Measurements from ENCODE around the gene IDH1.
"Not testable (repeated sequence)": the region's sequence is repeated elsewhere in the genome, so short reads cannot be mapped to it uniquely, and the experiment has no call there.

Gene IDH1

DNA sequence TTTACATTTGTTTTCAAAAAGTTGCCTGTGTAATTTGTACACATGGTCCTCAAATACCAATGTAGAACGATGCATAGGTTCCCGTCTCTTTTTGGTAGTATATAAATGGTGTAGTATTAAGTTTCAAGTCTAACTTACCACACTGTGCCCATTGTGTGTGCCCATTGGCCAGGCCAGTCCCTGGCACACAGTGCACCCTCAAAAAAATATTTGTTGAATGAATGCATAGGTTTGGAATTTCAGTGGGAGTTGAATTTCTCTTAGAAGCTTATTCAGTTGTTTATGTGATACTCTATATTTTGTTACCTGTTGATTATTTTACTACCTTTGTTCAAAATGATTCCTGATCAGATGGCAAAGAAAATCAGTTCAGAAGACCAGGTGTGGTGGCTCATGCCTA is 30.1 kb downstream of the IDH1 start:
- Histone ChIP-seq H3K36me3 (ENCODE audit: control insufficient read depth, insufficient read depth, low read length) (no peaks in the 10 kb centered on the region), H3K27me3 (replicated peaks; ENCODE audit: control insufficient read depth, insufficient read depth, low read length) (no peaks in the 10 kb centered on the region), H3K4me3 (replicated peaks; ENCODE audit: low read depth, low read length) (no peak overlapping the region)
- TF ChIP-seq, protein P1, sequence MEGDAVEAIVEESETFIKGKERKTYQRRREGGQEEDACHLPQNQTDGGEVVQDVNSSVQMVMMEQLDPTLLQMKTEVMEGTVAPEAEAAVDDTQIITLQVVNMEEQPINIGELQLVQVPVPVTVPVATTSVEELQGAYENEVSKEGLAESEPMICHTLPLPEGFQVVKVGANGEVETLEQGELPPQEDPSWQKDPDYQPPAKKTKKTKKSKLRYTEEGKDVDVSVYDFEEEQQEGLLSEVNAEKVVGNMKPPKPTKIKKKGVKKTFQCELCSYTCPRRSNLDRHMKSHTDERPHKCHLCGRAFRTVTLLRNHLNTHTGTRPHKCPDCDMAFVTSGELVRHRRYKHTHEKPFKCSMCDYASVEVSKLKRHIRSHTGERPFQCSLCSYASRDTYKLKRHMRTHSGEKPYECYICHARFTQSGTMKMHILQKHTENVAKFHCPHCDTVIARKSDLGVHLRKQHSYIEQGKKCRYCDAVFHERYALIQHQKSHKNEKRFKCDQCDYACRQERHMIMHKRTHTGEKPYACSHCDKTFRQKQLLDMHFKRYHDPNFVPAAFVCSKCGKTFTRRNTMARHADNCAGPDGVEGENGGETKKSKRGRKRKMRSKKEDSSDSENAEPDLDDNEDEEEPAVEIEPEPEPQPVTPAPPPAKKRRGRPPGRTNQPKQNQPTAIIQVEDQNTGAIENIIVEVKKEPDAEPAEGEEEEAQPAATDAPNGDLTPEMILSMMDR (IDR thresholded peaks at IDR 0.05; ENCODE audit: insufficient read depth, low read length, poor library complexity, severe bottlenecking): no peak
- DNase-seq (ENCODE audit: extremely low read depth, insufficient read length): no peak

DNA sequence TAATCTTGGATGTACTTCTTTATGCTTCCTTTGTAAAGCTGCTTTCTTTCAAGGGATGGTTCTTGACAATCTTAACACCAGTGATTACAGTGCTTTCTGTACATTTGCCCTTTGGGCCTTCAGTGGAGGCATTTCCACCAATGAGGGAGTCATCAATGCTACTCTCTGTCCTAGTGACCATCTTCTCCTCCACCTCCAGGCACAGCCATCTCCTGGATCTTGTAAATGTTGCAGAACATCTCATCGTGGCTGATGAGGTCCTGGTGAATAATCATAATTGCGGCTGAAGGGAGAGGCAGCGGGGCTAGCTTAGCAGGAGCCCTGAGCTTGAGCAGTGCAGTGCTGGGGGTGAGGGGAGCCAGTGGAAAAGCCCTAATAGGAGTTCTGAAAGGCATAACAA is 32.5 kb downstream of the IDH1 start:
- H3K4me3 ChIP-seq (replicated peaks; ENCODE audit: low read depth, low read length): no peak overlapping the region
- no peaks in the 10 kb centered on the region for H3K27me3 ChIP-seq (replicated peaks; ENCODE audit: control insufficient read depth, insufficient read depth, low read length)
- no peaks in the 10 kb centered on the region for H3K36me3 ChIP-seq (ENCODE audit: control insufficient read depth, insufficient read depth, low read length)
- TF ChIP-seq, protein P1 (IDR thresholded peaks at IDR 0.05; ENCODE audit: insufficient read depth, low read length, poor library complexity, severe bottlenecking): no peak
- DNase-seq (ENCODE audit: extremely low read depth, insufficient read length): no peak

DNA sequence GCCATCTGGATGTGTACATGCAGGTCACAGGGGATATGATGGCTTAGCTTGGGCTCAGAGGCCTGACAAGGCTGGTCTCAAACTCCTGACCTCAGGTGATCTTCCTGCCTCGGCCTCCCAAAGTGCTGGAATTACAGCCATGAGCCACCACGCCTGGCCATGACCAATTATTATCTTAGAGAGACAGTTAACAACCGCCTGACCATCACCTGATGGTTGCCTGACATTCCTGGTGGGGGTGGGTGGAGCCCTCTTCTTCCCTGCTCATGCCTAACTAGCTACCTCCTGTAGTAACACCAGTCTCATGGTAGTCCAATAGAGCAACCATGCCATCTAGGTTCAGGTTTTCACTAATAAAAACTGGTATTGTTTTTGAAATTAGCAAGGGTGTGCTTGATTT is 33.0 kb downstream of the IDH1 start:
- H3K27me3 ChIP-seq (replicated peaks; ENCODE audit: control insufficient read depth, insufficient read depth, low read length); H3K36me3 ChIP-seq (ENCODE audit: control insufficient read depth, insufficient read depth, low read length); DNase-seq (ENCODE audit: extremely low read depth, insufficient read length); H3K4me3 ChIP-seq (replicated peaks; ENCODE audit: low read depth, low read length): not testable (repeated sequence)

DNA sequence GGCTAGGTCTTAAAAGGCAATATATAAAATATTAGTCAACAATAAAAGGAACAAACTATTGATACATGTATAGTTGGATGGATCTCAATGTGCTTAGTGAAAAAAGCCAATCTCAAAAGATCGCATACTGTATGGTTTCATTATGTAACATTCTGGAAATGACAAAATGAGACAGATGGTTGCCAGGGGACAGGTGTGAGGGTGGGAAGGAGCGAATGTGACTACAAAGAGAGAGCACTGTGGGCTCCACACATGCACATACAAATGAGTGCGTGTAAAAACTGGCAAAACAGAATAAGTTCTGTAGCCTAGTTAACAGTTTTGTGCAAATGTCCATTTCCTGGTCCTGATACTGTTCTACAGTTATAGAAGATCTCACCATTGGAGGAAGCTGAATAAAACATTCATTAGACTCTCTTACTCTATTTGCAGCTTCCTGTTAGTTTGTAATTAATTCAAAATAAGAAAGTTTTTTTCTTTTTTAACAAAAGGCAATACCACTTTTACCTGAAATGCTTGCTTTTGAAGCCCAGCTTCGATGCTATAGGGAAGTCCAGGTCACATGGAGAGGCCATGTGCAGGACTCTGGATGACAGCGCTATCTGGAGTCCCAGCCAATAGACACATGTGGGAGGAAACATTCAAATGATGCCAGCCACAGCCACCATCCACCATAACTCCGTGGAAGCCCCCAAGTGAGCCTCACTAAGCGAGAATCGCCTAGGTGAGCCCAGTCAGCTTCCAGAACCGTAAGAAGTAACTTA is 44.0 kb downstream of the IDH1 start:
- Histone ChIP-seq H3K4me3 (replicated peaks; ENCODE audit: low read depth, low read length) (no peak overlapping the region), H3K27me3 (replicated peaks; ENCODE audit: control insufficient read depth, insufficient read depth, low read length) (no peaks in the 10 kb centered on the region; the same call in 1 of the 2 replicates), H3K36me3 (ENCODE audit: control insufficient read depth, insufficient read depth, low read length) (no peaks in the 10 kb centered on the region)
- TF ChIP-seq, protein P1 (IDR thresholded peaks at IDR 0.05; ENCODE audit: insufficient read depth, low read length, poor library complexity, severe bottlenecking): no peak
- no peak for DNase-seq (ENCODE audit: extremely low read depth, insufficient read length)

DNA sequence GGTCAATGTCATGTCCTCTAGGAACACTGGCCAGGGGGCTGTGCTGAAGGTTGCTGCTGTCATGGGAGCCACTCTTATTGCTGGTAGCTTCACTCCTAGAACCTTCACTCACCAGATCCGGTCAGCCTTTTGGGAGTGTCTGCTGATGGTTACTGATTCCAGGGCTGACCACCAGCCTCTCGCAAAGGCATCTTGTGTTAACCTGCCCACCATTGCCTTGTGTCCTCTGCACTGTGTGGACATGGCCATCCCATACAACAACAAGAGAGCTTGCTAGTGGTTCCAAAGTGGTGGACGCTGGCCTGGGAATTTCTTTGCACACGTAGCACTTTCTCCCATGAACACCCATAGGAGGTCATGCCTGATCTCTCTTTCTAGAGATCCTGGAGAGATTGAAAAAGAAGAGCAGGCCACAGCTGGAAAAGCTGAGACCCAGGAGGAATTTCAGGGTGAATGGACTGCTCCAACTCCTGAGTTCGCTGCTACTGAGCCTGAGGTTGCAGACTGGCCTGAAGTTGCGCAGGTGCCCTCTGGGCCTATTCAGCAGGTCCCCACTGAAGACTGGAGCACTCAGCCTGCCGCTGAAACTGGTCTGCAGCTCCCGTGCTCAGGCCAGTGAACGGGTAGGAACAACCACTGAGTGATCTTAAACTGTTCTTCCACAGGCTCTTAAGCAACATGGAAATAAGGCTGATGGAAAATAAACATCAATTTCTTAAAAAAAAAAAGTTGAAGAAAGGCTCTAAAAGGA is 46.4 kb downstream of the IDH1 start:
- no peak for DNase-seq (ENCODE audit: extremely low read depth, insufficient read length)
- Histone ChIP-seq H3K4me3 (replicated peaks; ENCODE audit: low read depth, low read length) (no peak overlapping the region), H3K36me3 (ENCODE audit: control insufficient read depth, insufficient read depth, low read length) (no peaks in the 10 kb centered on the region), H3K27me3 (replicated peaks; ENCODE audit: control insufficient read depth, insufficient read depth, low read length) (no peaks in the 10 kb centered on the region; the same call in 1 of the 2 replicates)
- TF ChIP-seq, protein P1 (IDR thresholded peaks at IDR 0.05; ENCODE audit: insufficient read depth, low read length, poor library complexity, severe bottlenecking): no peak

DNA sequence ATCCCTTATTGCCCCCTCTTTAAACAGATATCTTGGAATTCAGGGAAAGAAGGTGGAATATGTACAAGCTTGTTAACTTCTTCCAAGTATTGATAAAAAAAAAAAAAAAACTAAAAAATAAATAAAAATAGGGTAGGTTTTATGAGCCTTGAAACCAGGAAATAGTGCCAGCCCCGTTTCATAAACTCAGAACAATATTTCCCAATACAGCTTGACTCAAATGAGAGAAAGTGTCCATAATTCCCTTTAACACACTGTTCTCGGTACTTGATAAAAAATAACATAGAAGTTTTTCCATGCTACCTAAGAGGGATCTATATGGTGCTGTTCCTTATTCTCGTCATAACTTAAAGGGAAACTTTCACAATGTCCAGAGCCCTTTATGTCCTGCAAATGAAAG is 47.1 kb downstream of the IDH1 start:
- Histone ChIP-seq H3K27me3 (replicated peaks; ENCODE audit: control insufficient read depth, insufficient read depth, low read length) (no peaks in the 10 kb centered on the region; the same call in 1 of the 2 replicates), H3K4me3 (replicated peaks; ENCODE audit: low read depth, low read length) (no peak overlapping the region), H3K36me3 (ENCODE audit: control insufficient read depth, insufficient read depth, low read length) (no peaks in the 10 kb centered on the region)
- TF ChIP-seq, protein P1 (IDR thresholded peaks at IDR 0.05; ENCODE audit: insufficient read depth, low read length, poor library complexity, severe bottlenecking): no peak
- DNase-seq (ENCODE audit: extremely low read depth, insufficient read length): no peak
